GM18858 (cell line): ENCODE results near the gene CCAR1.
"Not testable (repeated sequence)": the region's sequence is repeated elsewhere in the genome, so short reads cannot be mapped to it uniquely, and the experiment has no call there.

Experiments
- ATAC-seq: cut with Tn5 transposase; IDR thresholded peaks from one replicate; pipeline ENCODE4 v1.9.1; 2021; ENCODE audit not compliant: unreplicated experiment

The CCAR1 gene

DNA sequence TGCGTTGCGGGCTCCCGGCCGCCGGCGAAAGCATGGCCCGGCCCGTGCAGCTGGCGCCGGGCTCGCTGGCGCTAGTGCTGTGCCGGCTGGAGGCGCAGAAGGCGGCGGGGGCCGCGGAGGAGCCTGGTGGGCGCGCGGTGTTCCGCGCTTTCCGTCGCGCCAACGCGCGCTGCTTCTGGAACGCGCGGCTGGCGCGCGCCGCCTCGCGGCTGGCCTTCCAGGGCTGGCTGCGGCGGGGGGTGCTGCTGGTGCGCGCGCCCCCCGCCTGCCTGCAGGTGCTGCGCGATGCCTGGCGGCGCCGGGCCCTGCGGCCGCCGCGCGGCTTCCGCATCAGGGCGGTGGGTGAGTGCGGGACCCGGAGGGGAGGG is 106.5 kb downstream of the CCAR1 start:
- ATAC-seq, result peak; percentile 37

DNA sequence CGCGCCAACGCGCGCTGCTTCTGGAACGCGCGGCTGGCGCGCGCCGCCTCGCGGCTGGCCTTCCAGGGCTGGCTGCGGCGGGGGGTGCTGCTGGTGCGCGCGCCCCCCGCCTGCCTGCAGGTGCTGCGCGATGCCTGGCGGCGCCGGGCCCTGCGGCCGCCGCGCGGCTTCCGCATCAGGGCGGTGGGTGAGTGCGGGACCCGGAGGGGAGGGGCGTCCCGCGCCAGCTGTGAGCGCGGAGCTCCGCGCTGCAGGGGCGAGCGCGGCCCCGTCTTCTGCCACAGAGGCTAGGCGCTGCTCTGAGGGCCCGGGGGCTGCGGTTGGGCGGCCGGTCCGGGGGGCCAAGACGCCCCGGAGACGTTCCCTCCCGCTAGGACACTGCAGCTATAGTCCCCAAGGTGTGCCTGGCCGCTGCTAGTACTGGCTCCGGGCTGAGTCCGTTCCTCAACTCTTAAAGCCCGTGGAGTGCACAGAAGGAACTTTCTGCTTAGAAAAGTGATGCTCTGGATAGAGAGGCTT is 107.1 kb downstream of the CCAR1 start:
- peak; percentile 34 for ATAC-seq

DNA sequence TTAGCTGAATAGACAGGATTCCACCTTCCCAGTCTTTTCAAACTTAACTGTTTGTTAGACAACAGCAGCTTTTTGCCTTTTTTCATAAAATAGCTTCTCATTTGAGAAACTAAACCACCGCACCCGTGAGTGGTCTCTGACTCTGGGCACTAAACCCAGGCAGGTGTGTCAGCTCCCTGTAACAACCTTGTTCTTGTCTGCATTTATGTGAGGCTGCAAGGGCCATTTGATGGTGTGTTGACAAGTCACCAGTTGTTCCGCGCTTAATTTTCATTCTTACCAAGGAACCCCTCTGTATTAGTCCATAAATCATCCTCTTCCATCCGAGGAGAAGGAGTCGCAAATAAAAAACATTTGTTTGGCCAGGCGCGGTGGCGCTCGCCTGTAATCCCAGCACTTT is 107.8 kb downstream of the CCAR1 start:
- ATAC-seq, result no peak

DNA sequence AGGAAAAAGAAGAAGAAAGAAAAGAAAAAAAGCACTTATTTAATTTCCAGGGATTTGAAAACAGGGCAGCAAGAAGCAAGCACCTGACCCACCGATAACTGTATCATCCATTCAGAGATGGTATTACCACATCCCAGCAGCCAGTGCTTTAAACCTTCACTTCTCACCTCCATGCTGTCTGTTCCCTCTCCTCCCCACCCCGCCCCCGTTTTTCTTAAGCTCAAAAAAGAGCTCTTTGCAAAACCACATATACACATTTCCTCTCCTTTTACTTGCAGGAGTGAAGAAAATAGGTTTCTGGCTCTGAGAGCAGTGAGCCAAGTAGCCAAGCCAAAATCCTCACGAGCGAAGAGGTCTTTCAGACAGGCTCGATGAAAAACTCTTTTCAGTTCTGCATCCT is 108.5 kb downstream of the CCAR1 start:
- ATAC-seq, result no peak

DNA sequence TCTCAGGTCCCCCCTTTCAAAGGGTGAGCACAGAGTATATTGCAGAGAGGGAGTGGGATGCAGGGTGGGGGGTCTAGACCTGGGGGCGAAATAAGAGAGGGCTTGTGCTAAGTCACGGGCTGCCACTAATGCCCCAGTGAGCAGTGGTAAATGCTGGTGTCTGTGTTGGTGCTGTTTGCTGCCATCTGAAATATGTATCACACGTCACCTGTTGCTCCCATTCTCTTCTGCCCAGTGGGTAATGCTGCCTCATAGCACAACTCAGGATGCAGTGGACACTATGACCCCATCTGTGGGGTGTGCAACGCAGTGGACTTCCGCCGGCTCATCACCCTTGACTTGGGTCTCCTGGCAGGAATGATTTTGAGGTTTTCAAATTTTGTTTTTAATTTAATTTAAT is 108.9 kb downstream of the CCAR1 start:
- no peak for ATAC-seq

DNA sequence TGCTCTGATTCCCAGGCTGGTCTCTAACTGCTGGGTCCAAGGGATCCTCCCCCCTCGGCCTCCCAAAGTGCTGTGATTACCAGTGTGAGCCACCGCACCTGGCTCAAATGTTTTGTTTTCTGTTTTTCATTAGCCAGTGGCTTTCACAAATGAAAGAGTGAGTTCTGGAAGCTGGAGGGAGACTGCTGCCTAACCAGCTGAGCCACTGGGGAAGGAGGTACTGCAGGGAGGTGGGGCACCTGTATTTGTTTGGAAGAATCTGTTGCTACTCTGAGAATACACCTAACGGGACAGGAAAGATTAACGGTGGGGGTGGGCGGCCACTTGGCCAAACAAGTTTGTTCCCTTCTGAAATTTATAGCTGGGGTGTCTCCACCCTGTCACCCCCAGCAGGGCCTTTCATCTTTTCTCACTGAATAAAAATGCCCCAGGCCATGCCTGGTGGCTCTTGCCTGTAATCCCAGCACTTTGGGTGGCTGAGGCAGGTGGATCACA is 111.0 kb downstream of the CCAR1 start:
- no peak for ATAC-seq

DNA sequence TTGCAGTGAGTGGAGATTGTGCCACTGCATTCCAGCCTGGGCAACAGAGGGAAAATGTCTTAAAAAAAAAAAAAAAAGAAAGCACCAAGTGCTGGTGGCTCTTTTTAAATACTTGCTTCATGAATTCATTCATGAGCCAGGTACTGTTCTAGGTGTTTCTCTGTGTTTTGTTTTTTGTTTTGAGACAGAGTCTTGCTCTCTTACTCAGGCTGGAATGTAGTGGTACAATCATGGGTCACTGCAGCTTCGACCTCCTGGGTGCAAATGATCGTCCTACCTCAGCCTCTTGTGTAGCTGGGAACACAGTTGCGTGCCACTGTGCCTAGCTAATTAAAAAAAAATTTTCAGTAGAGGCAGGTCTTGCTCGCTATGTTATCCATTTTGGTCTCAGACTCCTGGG is 111.6 kb downstream of the CCAR1 start:
- ATAC-seq, result no peak

DNA sequence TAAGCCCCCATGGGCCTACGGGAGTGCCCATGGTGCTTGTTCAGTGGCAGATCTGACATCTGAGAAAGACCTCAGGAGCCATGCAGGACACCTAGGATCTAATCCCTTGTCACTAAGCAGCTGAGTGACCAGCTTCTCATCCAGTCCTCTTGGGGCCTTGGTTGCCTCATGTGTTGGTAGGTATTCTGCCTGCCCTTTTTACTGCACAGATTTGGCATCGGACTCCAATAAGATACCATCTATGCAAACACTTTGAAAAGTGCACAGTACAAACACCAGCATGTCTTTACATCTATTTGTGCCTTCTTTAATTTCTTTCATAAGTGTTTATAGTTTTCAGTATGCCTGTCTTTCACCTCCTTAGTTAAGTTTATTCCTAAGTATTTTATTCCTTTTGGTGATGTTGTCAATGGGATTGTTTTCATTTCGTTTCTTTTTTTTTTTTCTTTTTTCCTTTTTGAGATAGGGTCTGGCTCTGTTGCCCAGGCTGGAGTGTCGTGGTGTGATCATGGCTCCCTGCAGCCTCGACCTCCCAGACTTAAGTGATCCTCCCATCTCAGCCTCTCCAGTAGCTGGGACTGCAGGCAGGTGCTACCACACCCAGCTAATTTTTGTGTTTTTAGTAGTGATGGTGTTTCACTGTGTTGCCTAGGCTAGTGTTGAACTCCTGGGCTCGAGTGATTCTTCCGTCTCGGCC is 116.7 kb downstream of the CCAR1 start:
- ATAC-seq, result no peak

DNA sequence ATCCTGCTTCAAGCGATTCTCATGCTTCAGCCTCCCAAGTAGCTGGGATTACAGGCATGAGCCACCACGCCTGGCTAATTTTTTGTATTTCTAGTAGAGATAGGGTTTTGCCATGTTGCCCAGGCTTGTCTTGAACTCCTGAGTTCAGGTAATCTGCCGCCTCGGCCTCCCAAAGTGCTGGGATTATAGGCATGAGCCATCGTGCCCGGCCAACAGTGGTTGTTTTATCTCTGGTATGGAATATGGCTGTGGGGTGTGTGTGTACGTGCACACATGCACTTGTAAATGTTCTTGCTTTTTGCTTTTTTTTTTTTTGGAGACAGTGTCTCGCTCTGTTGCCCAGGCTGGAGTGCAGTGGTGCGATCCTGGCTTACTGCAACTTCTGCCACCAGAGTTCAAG is 119.6 kb downstream of the CCAR1 start:
- ATAC-seq, result not testable (repeated sequence)
